Stimulated activated CD8-positive, alpha-beta memory T cell treated with anti-CD3 and anti-CD28 coated beads, Interleukin-7, amount 100 ng/mL, for 48 hours (primary cell): ENCODE data around the gene AMPD3.
A peak's percentile ranks its signal among the peaks of the same experiment; 100 is the strongest.

ENCODE experiments used
- DNase-seq, 2 donors: peaks; one replicate each; pipeline ENCODE4 v3.0.0-alpha.2; 2020; ENCODE audit warnings: low read depth in 1 of 2; ENCODE audit errors: extremely low read depth in 1 of 2

AMPD3 gene

DNA sequence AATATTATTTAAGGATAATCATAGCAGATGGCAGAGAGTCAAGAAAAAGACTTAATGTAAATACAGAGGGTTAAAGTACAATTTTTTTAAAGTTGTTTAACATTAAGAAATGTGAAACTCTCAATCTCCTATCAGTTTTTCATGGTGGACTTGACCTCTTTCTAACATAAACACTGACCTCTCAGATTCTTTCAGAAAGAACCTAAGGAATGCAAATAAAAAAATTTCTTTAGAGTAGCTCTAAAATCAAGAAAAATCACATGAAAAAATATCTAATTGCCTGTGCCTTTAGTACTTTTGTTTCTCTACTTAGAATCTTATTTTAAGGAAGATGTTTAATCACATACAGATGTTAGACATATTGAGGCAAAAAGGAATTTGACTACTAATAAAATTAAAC lies 73.1 kb downstream of the AMPD3 start:
- DNase-seq, result no peak

DNA sequence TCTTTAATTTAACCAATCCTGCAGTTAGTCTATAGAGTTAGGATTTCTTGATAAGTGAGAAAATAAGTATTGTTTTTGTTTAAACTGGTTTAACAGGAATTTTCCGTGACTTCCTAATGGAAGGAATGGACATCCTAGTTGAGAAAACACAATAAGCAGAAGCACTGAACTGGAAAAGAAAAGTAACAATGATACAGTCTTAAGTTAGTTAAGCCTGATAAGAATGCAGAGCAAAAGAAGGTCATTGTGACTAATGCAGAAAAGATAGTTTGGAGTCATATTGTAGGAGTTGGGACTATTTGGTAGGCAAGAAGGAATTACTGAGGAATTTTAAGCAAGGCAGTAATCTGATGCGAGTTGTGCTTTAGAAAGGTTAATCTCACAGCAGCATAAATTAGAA lies 74.2 kb downstream of the AMPD3 start:
- DNase-seq, result no peak

DNA sequence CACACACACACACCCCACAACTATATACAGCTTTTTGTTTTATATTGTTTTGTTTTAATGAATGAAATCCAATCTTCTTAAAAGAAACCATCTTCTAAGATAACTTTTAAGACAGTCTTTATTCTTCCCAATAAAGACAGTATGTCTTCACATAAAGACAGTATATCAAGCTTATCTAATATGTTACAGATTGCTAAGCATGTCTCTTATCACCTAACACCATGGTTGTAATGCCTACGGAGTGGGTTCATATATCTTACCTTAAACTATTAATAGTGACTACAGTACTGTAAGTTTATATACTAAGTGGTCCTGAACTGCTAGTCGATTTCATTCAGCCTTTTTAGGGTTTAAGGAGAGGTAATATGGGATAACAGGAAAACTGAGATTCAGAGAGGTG lies 77.5 kb downstream of the AMPD3 start:
- DNase-seq, result no peak

DNA sequence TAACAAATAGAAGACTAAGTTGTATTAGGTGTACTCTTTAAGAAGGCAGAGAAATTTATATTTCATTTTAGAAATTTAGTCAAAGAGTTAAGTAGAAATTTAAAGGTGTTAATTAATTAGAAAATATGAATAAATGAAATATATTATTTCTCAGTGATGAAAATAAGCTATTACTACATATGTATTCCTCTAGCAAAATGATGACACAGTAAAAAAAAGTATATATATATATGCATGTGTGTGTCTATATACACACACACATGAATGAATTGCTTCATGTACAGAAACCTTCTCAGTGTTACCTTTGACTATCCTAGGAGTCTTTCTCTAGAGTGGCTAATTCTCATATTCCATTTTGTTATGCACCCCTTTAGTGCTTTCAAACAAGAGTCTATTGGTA lies 78.3 kb downstream of the AMPD3 start:
- DNase-seq, result no peak

DNA sequence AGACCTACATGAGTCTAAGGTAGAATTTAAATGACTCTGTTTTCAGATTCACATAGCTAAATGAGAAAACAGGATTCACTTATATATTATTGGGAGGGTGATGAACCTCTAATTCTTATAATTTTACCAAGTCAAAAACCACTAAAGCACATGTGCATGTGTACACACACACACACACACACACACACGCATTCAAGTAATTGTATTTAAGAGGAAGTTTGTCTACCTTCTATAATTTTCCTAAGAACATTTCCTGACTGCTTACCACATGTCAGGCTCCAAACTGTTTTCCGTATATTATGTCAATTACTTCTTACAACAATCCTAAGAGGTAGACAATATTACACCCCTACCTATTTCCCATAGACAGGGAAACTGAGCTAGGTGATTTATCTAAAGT lies 79.3 kb downstream of the AMPD3 start:
- no peak for DNase-seq

DNA sequence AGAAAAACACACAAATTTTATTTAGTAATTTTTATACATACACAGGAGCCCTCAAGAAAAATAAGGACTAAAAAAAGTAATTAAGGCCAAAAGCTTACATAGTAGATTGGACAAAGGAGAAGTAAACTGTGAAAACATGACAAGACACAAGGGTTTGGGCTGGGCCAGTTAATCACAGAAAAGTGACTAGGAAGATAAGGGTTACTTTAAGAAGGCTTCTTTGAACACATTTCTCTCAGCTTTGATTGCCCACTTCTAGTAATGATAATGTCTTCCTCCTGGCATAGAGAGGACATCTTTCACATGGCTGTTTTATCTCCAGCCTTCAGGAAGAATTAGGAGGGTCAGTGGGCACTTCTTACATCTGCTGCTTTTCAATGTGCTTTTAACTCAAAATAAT lies 82.5 kb downstream of the AMPD3 start:
- no peak for DNase-seq

DNA sequence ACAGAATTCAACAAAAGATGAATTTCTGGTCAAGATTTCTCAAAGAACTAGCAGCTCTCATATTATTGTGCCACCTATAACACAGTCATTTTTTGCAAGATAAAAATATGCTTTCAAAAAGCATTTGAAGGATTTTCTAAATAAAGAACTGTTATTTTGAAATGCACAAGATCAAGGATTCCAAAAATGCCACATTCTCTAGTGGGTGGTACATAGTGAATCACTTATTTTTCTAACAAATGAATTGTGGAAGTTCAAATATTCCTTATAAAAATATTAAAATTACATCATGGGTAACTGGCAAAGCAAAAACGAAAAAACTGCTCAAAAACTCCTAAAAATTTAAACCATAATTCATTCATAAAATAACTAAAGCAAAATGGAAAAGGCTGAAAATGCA lies 83.9 kb downstream of the AMPD3 start:
- no peak for DNase-seq

DNA sequence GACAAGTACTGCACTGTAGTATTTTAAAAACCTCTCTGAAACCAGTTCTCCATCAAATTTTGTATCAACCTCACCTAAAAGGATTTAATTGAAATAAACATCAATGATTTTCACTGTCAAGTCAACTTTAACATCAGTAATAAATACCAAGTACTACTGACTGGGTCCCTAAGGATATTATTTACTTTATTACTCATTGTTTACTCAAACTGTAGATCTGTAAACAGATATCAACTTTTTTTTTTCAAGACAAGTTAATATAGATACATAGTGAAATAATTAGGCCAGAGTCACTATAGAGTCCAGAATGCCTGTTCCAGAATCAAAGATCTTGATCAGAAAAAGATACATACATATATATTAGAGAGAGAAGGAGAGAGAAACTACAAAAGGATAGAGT lies 84.3 kb downstream of the AMPD3 start:
- no peak for DNase-seq

DNA sequence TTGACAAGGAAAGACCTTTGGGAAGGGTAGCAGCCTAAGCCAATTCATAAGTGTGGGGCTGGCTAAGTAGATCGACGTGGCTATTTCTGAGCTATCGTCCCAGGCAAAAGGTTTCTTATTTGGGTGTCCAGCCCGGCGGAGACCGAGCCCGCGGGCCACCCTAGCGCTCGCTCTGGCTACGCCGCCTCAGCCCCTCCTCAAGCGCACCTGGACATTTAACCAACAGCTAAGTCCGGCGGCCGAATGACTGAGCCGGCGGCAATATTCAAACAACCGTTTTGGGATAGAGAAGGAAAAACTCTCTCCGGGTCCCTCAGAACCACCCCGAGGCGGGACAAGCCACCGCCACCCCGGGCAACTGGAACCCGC lies 85.5 kb downstream of the AMPD3 start:
- no peak for DNase-seq

DNA sequence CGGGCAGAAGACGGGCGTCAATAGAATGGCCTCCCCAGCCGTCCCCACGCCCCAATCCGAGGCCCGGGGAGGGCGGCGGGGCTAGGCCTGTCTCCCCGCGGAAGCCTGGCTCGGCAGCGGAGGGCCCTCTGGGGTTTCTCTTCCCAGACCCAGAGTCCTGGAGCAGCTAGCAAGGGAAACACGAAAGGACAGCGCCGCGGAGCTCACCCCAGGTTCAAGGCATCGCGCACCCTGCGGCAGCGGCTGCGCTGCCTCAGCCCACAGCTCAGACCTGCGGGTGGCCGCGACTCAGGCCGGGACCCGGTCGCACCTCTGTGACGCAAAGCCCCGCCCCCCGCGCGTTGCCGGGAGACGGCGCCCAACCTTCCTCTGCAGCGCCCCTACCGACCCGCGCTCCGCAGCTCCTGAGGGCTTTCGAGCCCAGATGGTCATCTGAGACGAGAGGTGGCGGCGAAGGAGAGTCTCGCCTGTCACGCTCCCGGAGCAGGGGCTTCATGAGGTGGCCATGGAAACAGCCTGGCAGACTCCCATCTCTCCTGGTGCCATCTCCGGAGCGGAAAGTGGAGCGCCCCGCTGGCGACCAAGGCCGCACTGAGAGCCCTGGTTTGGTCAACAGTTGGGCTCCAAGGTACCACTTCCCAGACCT lies 86.0 kb downstream of the AMPD3 start, which contains the start of gene RNF141:
TSS of gene RNF141 (minus strand) at position 273 of the 646 bp plus-strand sequence. CDS start 7,029 bp downstream, outside the sequence.
- DNase-seq, result peak; percentile 92 to 96

DNA sequence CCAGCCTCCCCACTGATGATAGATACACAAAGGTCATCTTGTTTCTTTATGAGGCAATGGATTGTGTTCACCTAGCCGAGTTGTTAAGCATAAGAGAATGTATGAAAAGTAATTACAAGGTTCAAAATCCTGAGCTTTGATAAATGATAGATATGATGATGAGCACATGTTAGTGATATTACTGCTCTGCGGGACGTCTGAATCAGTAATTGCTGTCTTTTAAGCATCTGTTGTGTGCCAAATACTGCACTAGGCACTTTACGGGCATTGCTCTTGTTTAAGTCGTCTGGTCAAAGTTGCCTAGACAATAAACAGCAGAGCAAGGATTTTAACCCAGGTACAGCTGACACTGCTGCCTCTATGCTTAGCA lies 86.5 kb downstream of the AMPD3 start:
- no peak for DNase-seq

DNA sequence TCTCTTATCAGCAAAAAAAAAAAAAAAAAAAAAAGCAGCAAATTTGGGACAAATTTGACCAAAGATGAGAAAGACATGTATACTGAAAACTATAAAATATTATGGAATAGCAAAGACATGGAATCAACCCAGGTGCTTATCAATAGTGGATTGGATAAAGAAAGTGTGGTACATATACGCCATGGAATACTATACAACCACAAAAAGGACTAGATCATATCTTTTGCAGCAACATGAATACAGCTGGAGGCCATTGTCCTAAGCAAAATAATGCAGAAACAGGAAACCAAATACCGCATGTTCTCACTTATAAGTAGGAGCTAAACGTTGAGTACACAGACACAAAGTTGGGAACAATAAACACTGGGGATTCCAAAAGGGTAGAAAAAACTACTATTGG lies 87.7 kb downstream of the AMPD3 start:
- DNase-seq, result no peak

DNA sequence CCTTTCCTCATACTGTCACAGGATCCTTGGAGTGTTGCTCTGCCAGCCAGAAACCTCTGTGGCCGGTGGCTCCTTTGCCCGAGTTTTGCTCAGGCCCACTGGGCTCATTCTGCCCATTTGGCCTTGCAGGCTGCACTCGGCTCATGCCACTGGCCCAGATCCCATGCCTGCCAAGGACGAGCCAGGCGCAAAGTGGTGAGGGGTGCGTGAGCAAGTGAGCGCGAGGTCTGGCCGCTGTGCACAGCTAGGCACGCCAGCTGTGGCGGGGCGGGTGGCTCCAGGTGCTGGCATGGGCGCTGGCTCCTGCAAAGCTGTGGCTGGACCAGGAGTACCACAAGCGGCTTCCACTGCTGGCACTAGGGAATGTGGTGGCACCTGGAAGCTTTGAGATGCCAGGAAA lies 88.7 kb downstream of the AMPD3 start:
- DNase-seq, result no peak

DNA sequence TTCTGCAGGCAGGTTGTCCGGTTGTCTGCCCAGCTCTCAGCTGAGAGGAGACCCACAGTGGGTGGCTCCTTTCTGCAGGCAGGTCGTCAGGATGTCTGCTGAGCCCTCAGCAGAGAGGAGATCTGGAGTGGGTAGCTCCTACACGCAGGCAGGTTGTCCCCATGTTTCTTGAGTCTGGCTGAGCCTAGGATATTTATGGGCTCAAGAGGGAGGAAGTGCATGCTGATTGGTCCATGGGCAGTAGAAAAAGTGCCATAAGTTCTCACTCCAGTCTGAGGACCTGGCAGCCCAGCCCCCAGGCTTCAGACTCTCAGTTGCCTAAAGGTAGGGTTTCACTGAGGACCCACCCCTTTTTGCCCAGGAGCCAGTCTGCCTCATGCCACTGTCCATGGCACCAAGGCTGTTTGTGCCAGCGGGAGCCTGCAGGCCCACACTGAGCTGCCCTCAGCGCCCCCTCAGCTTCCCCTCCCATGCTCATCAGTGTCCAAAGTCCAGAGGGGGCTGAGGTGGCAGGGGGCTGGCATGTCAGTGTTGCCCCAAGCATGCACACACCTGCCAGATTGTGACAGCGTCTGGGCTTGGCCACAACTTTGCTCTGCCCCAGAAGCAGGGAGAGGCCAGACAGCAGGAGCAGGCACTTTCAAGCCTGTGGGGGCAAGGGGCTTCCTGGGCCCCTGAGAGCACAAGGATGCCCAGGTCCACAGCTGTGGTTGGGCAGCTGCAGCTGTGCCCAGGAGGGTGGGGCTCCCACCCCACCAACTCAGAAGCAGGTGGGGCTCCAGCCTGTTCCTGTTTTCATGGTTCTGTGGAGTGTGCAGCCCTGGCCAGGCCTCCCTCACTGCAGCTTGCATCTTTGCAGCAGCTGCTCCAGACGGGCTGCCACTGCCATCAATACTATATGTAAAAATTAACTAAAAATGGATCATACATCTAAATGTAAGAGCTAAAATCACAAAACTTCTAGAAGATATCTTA lies 89.7 kb downstream of the AMPD3 start:
- no peak for DNase-seq

DNA sequence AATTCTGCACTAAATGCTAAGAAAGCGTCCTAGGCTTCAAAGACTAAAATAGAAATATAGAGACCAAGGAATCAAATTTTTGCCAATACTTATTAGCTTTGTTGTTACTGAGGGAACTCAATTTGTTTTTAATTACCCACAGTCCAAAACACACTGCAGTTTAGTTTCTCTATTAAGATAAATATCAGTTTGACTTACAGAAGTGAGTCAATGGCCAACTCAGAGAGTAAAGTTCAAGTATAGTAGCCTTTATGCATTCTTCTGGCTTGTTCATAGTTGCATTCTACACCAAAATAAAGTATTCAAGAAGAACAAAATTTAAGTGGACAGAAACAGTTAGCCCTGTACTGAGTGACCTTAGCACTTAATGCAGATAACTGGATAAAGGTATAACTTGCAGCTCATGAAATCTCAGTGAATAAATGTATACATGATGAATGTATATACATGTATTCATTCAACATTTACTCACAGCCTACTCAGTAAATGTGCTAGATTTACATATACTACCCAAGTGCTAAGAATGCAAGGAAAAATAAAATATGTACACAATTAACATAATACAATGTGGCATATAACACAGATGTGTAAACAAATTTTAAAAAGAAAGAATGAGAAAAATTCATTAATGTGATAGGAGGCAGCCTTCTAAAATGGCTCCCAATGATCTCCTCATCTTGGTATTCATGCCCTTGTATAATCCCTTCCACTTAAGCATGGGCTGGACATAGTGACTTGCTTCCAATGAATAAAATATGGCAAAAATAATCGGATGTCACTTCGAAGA lies 95.6 kb downstream of the AMPD3 start:
- no peak for DNase-seq

DNA sequence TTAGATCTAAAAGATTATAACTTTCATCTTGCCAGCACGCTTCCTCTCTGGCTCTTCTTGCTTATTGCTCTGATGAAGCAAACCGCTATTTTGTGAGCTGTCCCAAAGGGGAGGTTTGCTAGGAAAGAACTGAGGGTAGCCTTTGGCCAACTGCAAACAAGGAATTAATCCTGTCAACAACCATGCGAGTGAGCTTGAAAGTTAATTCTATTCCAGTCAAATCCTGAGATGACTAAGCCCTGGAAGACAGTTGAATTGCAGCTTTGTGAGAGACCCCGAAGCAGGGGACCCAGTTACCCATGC lies 96.2 kb downstream of the AMPD3 start:
- DNase-seq, result no peak

DNA sequence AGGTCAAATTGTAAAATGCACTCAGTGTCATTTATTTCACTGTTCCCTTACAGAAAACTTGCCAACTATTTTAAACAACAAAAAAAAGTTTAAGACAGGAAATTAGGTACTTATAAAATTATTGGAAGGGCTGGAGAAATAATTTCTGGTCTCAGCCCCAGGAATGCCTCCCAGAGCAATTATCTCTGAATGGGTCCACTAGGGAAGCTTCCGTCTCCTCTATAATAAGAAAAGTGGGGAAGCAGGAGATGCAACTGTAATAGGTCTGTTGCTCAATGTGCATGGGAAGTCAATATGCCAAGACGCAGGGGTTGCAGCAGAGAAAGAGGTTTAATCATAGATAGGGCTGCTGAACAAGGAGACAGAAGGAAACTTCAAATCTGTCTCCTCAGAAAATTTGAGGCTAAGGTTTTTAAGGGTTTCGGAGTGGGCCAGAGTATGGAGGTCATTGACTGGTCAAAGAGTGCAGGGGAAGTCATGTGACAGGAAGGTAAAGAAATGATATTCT lies 96.8 kb downstream of the AMPD3 start:
- no peak for DNase-seq

DNA sequence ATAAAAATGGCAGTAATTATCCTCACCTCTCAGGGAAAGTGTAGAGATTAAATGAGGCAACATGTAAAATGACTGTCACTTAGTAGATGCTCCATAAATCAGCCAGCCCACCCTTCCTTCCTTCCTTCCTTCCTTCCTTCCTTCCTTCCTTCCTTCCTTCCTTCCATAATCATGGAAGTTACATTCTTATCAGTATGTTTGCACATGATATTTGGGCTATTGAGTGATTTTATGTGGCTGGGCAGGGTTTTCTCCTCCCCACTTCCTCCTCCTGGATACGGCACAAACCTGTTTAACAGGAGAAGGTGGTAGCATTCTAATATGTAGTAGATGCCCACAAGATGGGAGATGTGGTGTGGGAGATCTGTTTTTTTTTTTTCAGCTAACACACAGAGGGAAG lies 101.5 kb downstream of the AMPD3 start:
- DNase-seq, result no peak
